Ishikawa (cell line): ENCODE data around the gene DOK7.

ENCODE experiments used
- CREB1 ChIP-seq: IDR thresholded peaks from 2 replicates; pipeline ENCODE4 v1.6.1; 2012; ENCODE audit warnings: low read depth
- EP300 ChIP-seq: IDR thresholded peaks from 2 replicates; pipeline ENCODE4 v1.6.1; 2012; ENCODE audit warnings: borderline replicate concordance
- RAD21 ChIP-seq: IDR thresholded peaks from 2 replicates; pipeline ENCODE4 v1.6.1; 2012; ENCODE audit warnings: low read depth
- TAF1 ChIP-seq: IDR thresholded peaks from 2 replicates; pipeline ENCODE4 v1.6.1; 2012; ENCODE audit warnings: low read depth, mild to moderate bottlenecking
- USF1 ChIP-seq: IDR thresholded peaks from 2 replicates; pipeline ENCODE4 v1.6.1; 2012
- ZBTB7A ChIP-seq: IDR thresholded peaks from 2 replicates; pipeline ENCODE4 v1.6.1; 2012; ENCODE audit warnings: low read depth

GRCh38 chr4:3524349-3524748, 61.2 kb downstream of the DOK7 start:
- no peak for TF ChIP-seq ZBTB7A
- TF ChIP-seq USF1, result no peak
- no peak for TF ChIP-seq CREB1
- no peak for TF ChIP-seq EP300
- TF ChIP-seq RAD21, result no peak
- TF ChIP-seq TAF1, result no peak
